NCI-H748 (cell line): ENCODE measurements around the gene HTRA2.

Source experiments
- DNase-seq: peaks from one replicate; lab custom pipeline; 2025; ENCODE audit not compliant: unreplicated experiment; lab: John Stamatoyannopoulos, UW

Gene HTRA2

GRCh38 chr2:74515271-74515980 is 14.3 kb upstream of the HTRA2 start:
- DNase-seq: no peak

GRCh38 chr2:74515981-74516633 is 13.6 kb upstream of the HTRA2 start:
- DNase-seq: no peak

GRCh38 chr2:74516650-74517049 is 13.1 kb upstream of the HTRA2 start:
- no peak for DNase-seq

GRCh38 chr2:74522516-74522915 is 7.2 kb upstream of the HTRA2 start:
- DNase-seq: no peak

- no peak for DNase-seq
These were observed 5.7 kb upstream of the HTRA2 start for GRCh38 chr2:74524005-74524404.

GRCh38 chr2:74524955-74525716 is 4.6 kb upstream of the HTRA2 start:
- DNase-seq: no peak

GRCh38 chr2:74525717-74526648 is 3.8 kb upstream of the HTRA2 start, which contains the start of gene DQX1:
TSS of gene DQX1 (minus strand) at chr2:74526231. CDS start at chr2:74525729, 502 bp downstream.
- DNase-seq: peak; percentile 24

- DNase-seq: no peak
These were observed 3.0 kb upstream of the HTRA2 start for GRCh38 chr2:74526649-74527230.

- no peak for DNase-seq
These were observed 2.0 kb upstream of the HTRA2 start for GRCh38 chr2:74527741-74528140.

GRCh38 chr2:74528600-74529356 is 955 bp upstream of the HTRA2 start:
- peak; percentile 46 for DNase-seq

GRCh38 chr2:74530239-74531187 is 780 bp downstream of the HTRA2 start:
- DNase-seq: peak; percentile 50

GRCh38 chr2:74531666-74532065 is 1.9 kb downstream of the HTRA2 start:
- DNase-seq: no peak

GRCh38 chr2:74532222-74532621 is 2.5 kb downstream of the HTRA2 start:
- peak; percentile 25 for DNase-seq

- no peak for DNase-seq
These were observed 3.7 kb downstream of the HTRA2 start for GRCh38 chr2:74533464-74533863.

GRCh38 chr2:74534411-74534810 is 4.7 kb downstream of the HTRA2 start:
- DNase-seq: no peak

GRCh38 chr2:74535440-74535965 is 5.8 kb downstream of the HTRA2 start:
- DNase-seq: no peak

GRCh38 chr2:74536166-74536950 is 6.6 kb downstream of the HTRA2 start:
- no peak for DNase-seq

- DNase-seq: no peak
These were observed 7.4 kb downstream of the HTRA2 start for GRCh38 chr2:74537140-74537539.
